SK-N-SH treated with all-trans-retinoic acid at 6 μM for 48 hours (cell line): Measurements from ENCODE around the gene LRCH1.

Experiments
- RARB ChIP-seq: fragments of 250-450 bp; sonication (Bioruptor Pico); IDR thresholded peaks from 2 replicates; pipeline ENCODE4 v1.8.0; 2021; ENCODE audit warnings: mild to moderate bottlenecking, moderate library complexity
- ZFP30 ChIP-seq: fragments of 450-650 bp; formaldehyde crosslinking; IDR thresholded peaks from 2 replicates; pipeline ENCODE4 v1.5.0; 2022; ENCODE audit warnings: mild to moderate bottlenecking, moderate library complexity
- TF ChIP-seq, protein P1 (sequence below): fragments of 250-450 bp; sonication (Bioruptor Pico); IDR thresholded peaks from 2 replicates; pipeline ENCODE4 v1.8.0; 2020; ENCODE audit warnings: mild to moderate bottlenecking, moderate library complexity, borderline replicate concordance
- TF ChIP-seq, protein P2 (sequence below): fragments of 250-450 bp; sonication (Bioruptor Pico); IDR thresholded peaks from 2 replicates; pipeline ENCODE4 v1.8.0; 2021; ENCODE audit warnings: low read depth, mild to moderate bottlenecking, moderate library complexity, borderline replicate concordance

DNA sequence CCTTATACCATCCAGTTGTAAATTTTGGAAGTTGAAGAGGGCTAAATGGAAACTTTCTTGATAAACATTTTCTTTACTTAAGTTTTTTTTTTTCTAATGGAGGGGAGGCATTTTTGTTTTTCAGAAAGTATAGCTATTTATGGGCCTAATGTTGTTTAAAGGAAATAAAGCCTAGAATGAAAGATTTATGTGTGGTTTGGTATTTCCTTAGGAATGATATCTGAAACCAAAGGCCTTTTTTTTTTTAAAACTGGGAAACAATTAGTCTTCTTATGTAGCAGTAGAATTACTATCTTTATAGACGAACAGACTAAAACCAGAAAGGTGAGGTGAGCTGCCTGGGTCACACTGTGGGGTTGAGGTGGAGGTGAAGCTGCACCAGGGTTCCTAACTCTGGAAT, 163.9 kb downstream of the LRCH1 start:
- no peak for TF ChIP-seq RARB (CRISPR knock-in tag)
- TF ChIP-seq, protein P1, sequence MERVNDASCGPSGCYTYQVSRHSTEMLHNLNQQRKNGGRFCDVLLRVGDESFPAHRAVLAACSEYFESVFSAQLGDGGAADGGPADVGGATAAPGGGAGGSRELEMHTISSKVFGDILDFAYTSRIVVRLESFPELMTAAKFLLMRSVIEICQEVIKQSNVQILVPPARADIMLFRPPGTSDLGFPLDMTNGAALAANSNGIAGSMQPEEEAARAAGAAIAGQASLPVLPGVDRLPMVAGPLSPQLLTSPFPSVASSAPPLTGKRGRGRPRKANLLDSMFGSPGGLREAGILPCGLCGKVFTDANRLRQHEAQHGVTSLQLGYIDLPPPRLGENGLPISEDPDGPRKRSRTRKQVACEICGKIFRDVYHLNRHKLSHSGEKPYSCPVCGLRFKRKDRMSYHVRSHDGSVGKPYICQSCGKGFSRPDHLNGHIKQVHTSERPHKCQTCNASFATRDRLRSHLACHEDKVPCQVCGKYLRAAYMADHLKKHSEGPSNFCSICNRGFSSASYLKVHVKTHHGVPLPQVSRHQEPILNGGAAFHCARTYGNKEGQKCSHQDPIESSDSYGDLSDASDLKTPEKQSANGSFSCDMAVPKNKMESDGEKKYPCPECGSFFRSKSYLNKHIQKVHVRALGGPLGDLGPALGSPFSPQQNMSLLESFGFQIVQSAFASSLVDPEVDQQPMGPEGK (CRISPR knock-in tag), result no peak
- no peak for TF ChIP-seq ZFP30 (CRISPR knock-in tag)
- TF ChIP-seq, protein P2, sequence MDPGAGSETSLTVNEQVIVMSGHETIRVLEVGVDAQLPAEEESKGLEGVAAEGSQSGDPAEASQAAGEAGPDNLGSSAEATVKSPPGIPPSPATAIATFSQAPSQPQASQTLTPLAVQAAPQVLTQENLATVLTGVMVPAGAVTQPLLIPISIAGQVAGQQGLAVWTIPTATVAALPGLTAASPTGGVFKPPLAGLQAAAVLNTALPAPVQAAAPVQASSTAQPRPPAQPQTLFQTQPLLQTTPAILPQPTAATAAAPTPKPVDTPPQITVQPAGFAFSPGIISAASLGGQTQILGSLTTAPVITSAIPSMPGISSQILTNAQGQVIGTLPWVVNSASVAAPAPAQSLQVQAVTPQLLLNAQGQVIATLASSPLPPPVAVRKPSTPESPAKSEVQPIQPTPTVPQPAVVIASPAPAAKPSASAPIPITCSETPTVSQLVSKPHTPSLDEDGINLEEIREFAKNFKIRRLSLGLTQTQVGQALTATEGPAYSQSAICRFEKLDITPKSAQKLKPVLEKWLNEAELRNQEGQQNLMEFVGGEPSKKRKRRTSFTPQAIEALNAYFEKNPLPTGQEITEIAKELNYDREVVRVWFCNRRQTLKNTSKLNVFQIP (CRISPR knock-in tag), result no peak
